Trophoblast cell (in vitro differentiated cells and primary cell): ENCODE measurements around the gene ANKS1B.

ENCODE experiments used
- DNase-seq, 2 donors: peaks; one replicate each; pipeline ENCODE4 v3.0.0-alpha.2; 2016
- H2AFZ ChIP-seq: 2 replicates; pipeline ENCODE4 v1.6.1; 2013; ENCODE audit warnings: low read length, moderate library complexity, mild to moderate bottlenecking; ENCODE audit not compliant: insufficient read depth, poor library complexity
- H2AK5ac ChIP-seq: 2 replicates; pipeline ENCODE4 v1.6.1; 2013; ENCODE audit warnings: mild to moderate bottlenecking, low read length
- H2BK120ac ChIP-seq: 2 replicates; pipeline ENCODE4 v1.6.1; 2013; ENCODE audit warnings: low read length, mild to moderate bottlenecking, moderate library complexity; ENCODE audit not compliant: insufficient read depth, poor library complexity
- H2BK12ac ChIP-seq: 2 replicates; pipeline ENCODE4 v1.6.1; 2013; ENCODE audit warnings: mild to moderate bottlenecking, low read length, moderate library complexity
- H2BK5ac ChIP-seq: 2 replicates; pipeline ENCODE4 v1.6.1; 2013; ENCODE audit warnings: low read length, low read depth, moderate library complexity, mild to moderate bottlenecking; ENCODE audit not compliant: poor library complexity
- H3K14ac ChIP-seq: 2 replicates; pipeline ENCODE4 v1.6.1; 2013; ENCODE audit warnings: mild to moderate bottlenecking, low read length
- H3K18ac ChIP-seq: 2 replicates; pipeline ENCODE4 v1.6.1; 2013; ENCODE audit warnings: mild to moderate bottlenecking, low read length
- H3K23ac ChIP-seq: 2 replicates; pipeline ENCODE4 v1.6.1; 2013; ENCODE audit warnings: low read length
- H3K27ac ChIP-seq: 2 replicates; pipeline ENCODE4 v1.5.1; 2013; ENCODE audit warnings: low read depth, mild to moderate bottlenecking, inconsistent platforms, low read length, moderate library complexity
- H3K27me3 ChIP-seq: 2 replicates; pipeline ENCODE4 v1.6.1; 2013; ENCODE audit warnings: inconsistent platforms, mild to moderate bottlenecking, low read length, moderate library complexity; ENCODE audit not compliant: insufficient read depth
- H3K36me3 ChIP-seq, 2 experiments: 1 replicate in 1 of 2; 2 replicates in 1 of 2; pipeline ENCODE4 v1.6.1; 2013; ENCODE audit warnings: low read length in 2 of 2, mild to moderate bottlenecking in 2 of 2, moderate library complexity in 1 of 2; ENCODE audit not compliant: insufficient read depth in 2 of 2, control insufficient read depth in 1 of 2
- H3K4ac ChIP-seq: 2 replicates; pipeline ENCODE4 v1.6.1; 2013; ENCODE audit warnings: low read depth, mild to moderate bottlenecking, low read length, moderate library complexity
- H3K4me1 ChIP-seq, 2 experiments: 1 replicate in 1 of 2; 2 replicates in 1 of 2; pipeline ENCODE4 v1.6.1; 2013; ENCODE audit warnings: low read length in 2 of 2, mild to moderate bottlenecking in 2 of 2, moderate library complexity in 1 of 2; ENCODE audit not compliant: insufficient read depth in 2 of 2, control insufficient read depth in 1 of 2
- H3K4me2 ChIP-seq: 2 replicates; pipeline ENCODE4 v1.6.1; 2013; ENCODE audit warnings: inconsistent platforms, mild to moderate bottlenecking, low read length, moderate library complexity
- H3K4me3 ChIP-seq: 2 replicates; pipeline ENCODE4 v1.5.1; 2013; ENCODE audit warnings: mild to moderate bottlenecking, low read depth, low read length, inconsistent platforms
- H3K79me1 ChIP-seq: one replicate; pipeline ENCODE4 v1.6.1; 2013; ENCODE audit warnings: low read length
- H3K79me2 ChIP-seq: 2 replicates; pipeline ENCODE4 v1.6.1; 2013; ENCODE audit warnings: low read length, mild to moderate bottlenecking; ENCODE audit not compliant: control insufficient read depth, insufficient read depth, poor library complexity
- H3K9ac ChIP-seq: 2 replicates; pipeline ENCODE4 v1.6.1; 2013; ENCODE audit warnings: mild to moderate bottlenecking, low read length
- H3K9me3 ChIP-seq: 2 replicates; pipeline ENCODE4 v1.6.1; 2013; ENCODE audit warnings: low read depth, mild to moderate bottlenecking, control low read depth, inconsistent platforms, low read length; ENCODE audit not compliant: insufficient read depth
- H4K12ac ChIP-seq: 2 replicates; pipeline ENCODE4 v1.6.1; 2013; ENCODE audit warnings: low read depth, mild to moderate bottlenecking, low read length, moderate library complexity
- H4K8ac ChIP-seq: 2 replicates; pipeline ENCODE4 v1.6.1; 2013; ENCODE audit warnings: low read depth, mild to moderate bottlenecking, low read length, moderate library complexity
- H4K91ac ChIP-seq: one replicate; pipeline ENCODE4 v1.6.1; 2013; ENCODE audit warnings: low read depth, mild to moderate bottlenecking, low read length, moderate library complexity
- WGBS: extraction: QIAGEN DNeasy Blood & Tissue Kit; methylation state at CpG from one replicate; pipeline ENCODE4 v1.1.7; 2013; ENCODE audit warnings: missing lambda C conversion rate; ENCODE audit not compliant: insufficient read length, insufficient coverage; ENCODE audit errors: extremely low coverage; 5-methylcytosine and 5-hydroxymethylcytosine counted together

ANKS1B gene

GRCh38 chr12:98974767-98975381 is 1009.9 kb downstream of the ANKS1B start:
- no peak overlapping the region for H4K91ac ChIP-seq
- H3K18ac ChIP-seq, result no peak overlapping the region
- no peaks in the 10 kb centered on the region for H3K79me2 ChIP-seq
- no peak for DNase-seq
- no peak overlapping the region for H3K9ac ChIP-seq
- H3K79me1 ChIP-seq, result no peaks in the 10 kb centered on the region
- H3K27me3 ChIP-seq, result no peaks in the 10 kb centered on the region
- H3K27ac ChIP-seq, result no peak overlapping the region
- H3K36me3 ChIP-seq, result no peaks in the 10 kb centered on the region
- H3K9me3 ChIP-seq, result no peaks in the 10 kb centered on the region
- no peak overlapping the region for H3K14ac ChIP-seq
- no peak overlapping the region for H4K8ac ChIP-seq
- no peak overlapping the region for H2BK5ac ChIP-seq
- H3K4me2 ChIP-seq, result no peak overlapping the region
- H3K4me1 ChIP-seq, result no peaks in the 10 kb centered on the region
- no peak overlapping the region for H2BK120ac ChIP-seq
- H3K4me3 ChIP-seq, result no peak overlapping the region
- H2BK12ac ChIP-seq, result no peak overlapping the region
- H2AFZ ChIP-seq, result no peak overlapping the region
- no peak overlapping the region for H3K4ac ChIP-seq
- no peak overlapping the region for H4K12ac ChIP-seq
- H3K23ac ChIP-seq, result no peak overlapping the region
- H2AK5ac ChIP-seq, result no peak overlapping the region

DNA sequence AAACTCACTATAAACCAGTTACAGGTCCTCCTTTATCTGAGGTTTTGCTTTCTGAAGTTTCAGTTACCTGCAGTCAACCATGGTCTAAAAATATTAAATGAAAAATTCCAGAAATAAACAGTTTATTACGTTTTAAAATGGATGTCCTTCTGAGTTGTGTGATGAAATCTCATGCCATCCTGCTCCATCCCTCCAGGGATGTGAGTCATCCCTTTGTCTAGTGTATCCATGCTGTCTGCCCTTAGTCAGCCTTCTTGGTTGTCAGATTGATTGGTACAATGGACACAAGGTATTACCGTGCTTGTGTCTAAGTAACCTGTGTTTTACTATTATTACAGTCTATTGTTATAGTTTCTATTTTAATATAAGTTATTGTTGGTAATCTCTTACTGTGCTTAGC is 1011.3 kb downstream of the ANKS1B start:
- Histone ChIP-seq H3K18ac (no peak overlapping the region), H2BK120ac (no peak overlapping the region)

GRCh38 chr12:98970950-98971349 is 1013.8 kb downstream of the ANKS1B start:
- H2BK12ac ChIP-seq, result no peak overlapping the region

More for the DNA sequence above, 1011.3 kb downstream of the ANKS1B start:
- no peaks in the 10 kb centered on the region for H3K79me2 ChIP-seq
- H3K4ac ChIP-seq, result no peak overlapping the region
- no peak overlapping the region for H3K4me2 ChIP-seq
- no peak overlapping the region for H3K14ac ChIP-seq
- no CpG with 5 or more reads among the region's 2 CpGs for WGBS
- no peaks in the 10 kb centered on the region for H3K27me3 ChIP-seq
- no peak overlapping the region for H2BK5ac ChIP-seq
- no peak overlapping the region for H3K9ac ChIP-seq
- H4K91ac ChIP-seq, result no peak overlapping the region
- no peak overlapping the region for H3K27ac ChIP-seq
- H2BK12ac ChIP-seq, result no peak overlapping the region
- H3K23ac ChIP-seq, result no peak overlapping the region
- no peak overlapping the region for H4K8ac ChIP-seq
- H3K4me3 ChIP-seq, result no peak overlapping the region
- no peaks in the 10 kb centered on the region for H3K4me1 ChIP-seq
- DNase-seq, result peak; percentile 11 to 59
- no peaks in the 10 kb centered on the region for H3K36me3 ChIP-seq
- no peak overlapping the region for H2AFZ ChIP-seq
- no peaks in the 10 kb centered on the region for H3K9me3 ChIP-seq
- H3K79me1 ChIP-seq, result no peaks in the 10 kb centered on the region
- no peak overlapping the region for H2AK5ac ChIP-seq
- no peak overlapping the region for H4K12ac ChIP-seq

GRCh38 chr12:98970210-98970609 is 1014.5 kb downstream of the ANKS1B start:
- Histone ChIP-seq H4K91ac (no peak overlapping the region), H3K4me2 (no peak overlapping the region), H3K9ac (no peak overlapping the region), H4K12ac (no peak overlapping the region), H2BK120ac (no peak overlapping the region), H3K79me1 (no peaks in the 10 kb centered on the region), H4K8ac (no peak overlapping the region), H3K27me3 (no peaks in the 10 kb centered on the region), H3K18ac (no peak overlapping the region), H2AK5ac (no peak overlapping the region), H3K4me1 (no peaks in the 10 kb centered on the region), H3K27ac (no peak overlapping the region), H3K23ac (no peak overlapping the region), H3K4me3 (no peak overlapping the region), H3K79me2 (no peaks in the 10 kb centered on the region), H2BK12ac (no peak overlapping the region), H3K9me3 (no peaks in the 10 kb centered on the region), H3K4ac (no peak overlapping the region), H2BK5ac (no peak overlapping the region), H2AFZ (no peak overlapping the region), H3K36me3 (no peaks in the 10 kb centered on the region), H3K14ac (no peak overlapping the region)
- DNase-seq, result no peak

More at GRCh38 chr12:98970950-98971349, 1013.8 kb downstream of the ANKS1B start:
- no peaks in the 10 kb centered on the region for H3K79me2 ChIP-seq
- H2BK120ac ChIP-seq, result no peak overlapping the region
- no peak overlapping the region for H3K23ac ChIP-seq
- no peak overlapping the region for H2BK5ac ChIP-seq
- no peak for DNase-seq
- H3K36me3 ChIP-seq, result no peaks in the 10 kb centered on the region
- H3K27ac ChIP-seq, result no peak overlapping the region
- no peaks in the 10 kb centered on the region for H3K4me1 ChIP-seq
- no peak overlapping the region for H4K8ac ChIP-seq
- no peak overlapping the region for H3K4ac ChIP-seq
- no peak overlapping the region for H4K12ac ChIP-seq
- H3K4me2 ChIP-seq, result no peak overlapping the region
- H3K9me3 ChIP-seq, result no peaks in the 10 kb centered on the region
- H2AK5ac ChIP-seq, result no peak overlapping the region
- no peak overlapping the region for H3K14ac ChIP-seq
- H3K9ac ChIP-seq, result no peak overlapping the region
- no peaks in the 10 kb centered on the region for H3K79me1 ChIP-seq
- H4K91ac ChIP-seq, result no peak overlapping the region
- no peak overlapping the region for H3K18ac ChIP-seq
- H3K4me3 ChIP-seq, result no peak overlapping the region
- H3K27me3 ChIP-seq, result no peaks in the 10 kb centered on the region
- H2AFZ ChIP-seq, result no peak overlapping the region
